HG02943 (cell line): ENCODE data around the gene ZNF423.

Experiments
- ATAC-seq: cut with Tn5 transposase; IDR thresholded peaks from one replicate; pipeline ENCODE4 v1.9.1; 2021; ENCODE audit warnings: mild to moderate bottlenecking, low read depth, moderate library complexity; ENCODE audit not compliant: unreplicated experiment

Gene ZNF423

DNA sequence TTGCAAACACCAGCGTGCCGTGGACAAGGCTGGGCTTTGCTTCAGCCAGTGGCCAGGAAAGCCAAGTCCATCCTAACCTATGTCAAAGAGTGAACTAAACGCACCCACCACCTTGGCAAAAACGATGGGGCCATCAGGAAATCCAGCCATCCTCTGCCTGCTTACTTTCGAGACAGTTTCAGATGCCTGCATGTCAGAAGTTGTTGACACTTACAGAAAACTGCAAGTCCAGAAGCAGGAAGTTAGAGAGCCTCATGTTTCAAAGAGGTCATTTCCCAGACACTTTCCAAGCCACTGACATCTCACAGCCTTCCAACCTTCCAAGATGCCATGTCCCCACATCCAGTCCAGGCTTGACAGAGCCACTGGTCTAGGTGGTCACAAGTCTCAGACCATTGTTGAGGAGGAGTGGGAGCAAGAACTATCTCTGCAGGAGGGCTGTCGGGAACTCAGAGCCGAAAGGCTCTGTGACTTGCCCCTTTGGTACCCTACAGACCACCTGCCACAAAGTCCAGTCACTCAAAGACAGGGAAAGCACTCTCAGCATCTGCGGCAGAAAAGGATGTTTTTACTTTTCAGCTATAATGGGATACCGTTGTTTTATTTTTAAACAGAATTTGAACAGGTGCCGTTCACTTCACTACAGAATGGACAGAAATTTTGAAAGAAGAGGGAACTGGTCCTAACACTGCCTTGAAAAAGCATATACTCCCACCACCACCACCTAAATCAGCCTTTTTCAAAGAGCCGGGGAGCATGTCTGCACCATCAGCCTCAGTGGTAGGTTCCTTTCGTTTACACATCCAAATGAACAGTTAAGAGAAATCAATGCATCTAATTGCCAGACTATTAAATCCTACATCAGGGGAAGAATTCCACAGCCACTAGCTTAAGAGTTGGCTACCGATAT, 5.1 kb downstream of the ZNF423 start:
- no peak for ATAC-seq

- no peak for ATAC-seq
Measured at GRCh38 chr16:49849754-49850108, 6.2 kb downstream of the ZNF423 start.

DNA sequence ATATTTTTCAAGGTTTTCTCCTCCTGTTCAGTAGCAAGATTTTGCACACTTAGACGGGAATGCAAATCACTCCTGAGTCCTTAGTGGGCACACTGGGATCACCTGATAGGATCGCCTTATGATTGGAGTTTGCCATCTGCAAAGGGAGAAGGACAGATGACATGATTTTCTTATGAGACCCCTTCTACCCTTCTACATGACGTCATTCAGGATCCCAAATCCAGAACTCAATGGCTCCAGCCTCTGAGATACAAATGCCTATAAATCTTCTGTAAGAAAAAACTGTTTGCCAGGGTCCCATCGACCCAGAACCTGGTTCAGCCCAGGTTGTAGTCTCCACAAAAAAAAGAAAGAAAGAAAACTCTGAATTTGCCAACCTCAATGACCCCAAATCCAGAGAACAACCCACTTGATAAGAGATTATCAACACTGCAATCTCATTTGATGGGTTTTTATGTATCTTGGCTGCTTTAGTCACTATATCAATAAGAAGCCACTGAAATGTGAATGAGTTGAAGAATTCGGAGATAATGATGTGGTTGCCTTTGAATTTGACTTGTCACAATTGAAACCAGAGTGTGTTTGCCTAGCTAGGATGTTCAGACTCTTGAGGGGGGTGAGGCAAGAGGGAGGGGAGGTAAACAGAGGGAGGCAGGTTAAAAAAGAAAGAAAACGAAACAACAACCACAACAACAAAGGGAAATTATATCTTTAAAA, 6.7 kb downstream of the ZNF423 start:
- ATAC-seq, result no peak

DNA sequence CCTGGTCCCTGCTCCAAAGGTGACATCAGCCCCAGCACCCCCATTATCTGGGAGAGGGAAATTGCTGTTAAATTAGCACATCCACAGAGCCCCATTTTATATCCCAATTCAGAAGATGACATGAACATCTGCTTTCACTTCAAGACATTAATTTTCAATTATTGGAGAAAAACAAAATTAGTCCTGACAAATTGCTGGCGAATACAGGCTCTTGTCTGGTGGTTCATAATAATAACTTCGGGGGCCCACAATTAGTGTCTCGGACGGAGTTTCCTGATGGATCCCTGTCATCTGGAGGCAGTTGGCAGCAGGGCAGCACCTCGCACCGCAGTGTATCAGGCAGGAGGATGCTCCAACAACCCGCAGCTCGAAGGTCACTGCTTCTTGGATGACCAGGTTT, 7.4 kb downstream of the ZNF423 start:
- no peak for ATAC-seq

DNA sequence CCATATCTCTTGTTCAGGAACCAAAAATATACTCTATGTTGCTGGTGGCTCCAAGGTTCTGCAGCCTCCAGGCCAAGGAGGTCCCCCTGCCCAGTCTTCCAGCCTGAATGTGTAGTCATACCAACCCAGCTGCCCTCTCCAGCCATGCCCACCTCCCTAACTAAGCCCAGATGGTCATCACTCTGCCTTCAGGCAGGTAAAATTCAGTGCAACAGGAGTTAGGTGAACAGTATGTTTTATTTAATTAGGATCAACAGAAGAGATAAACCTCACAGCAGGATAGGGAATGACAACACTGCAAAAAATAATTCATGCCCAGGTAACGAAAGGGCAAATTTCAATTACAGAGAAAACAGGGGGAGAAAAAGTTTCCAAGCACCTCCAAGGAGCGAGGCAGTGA, 9.1 kb downstream of the ZNF423 start:
- ATAC-seq, result no peak

GRCh38 chr16:49844359-49844758, 11.6 kb downstream of the ZNF423 start:
- ATAC-seq, result no peak

GRCh38 chr16:49843758-49844157, 12.2 kb downstream of the ZNF423 start:
- ATAC-seq, result no peak

- no peak for ATAC-seq
Measured at GRCh38 chr16:49842972-49843371, 12.9 kb downstream of the ZNF423 start.

DNA sequence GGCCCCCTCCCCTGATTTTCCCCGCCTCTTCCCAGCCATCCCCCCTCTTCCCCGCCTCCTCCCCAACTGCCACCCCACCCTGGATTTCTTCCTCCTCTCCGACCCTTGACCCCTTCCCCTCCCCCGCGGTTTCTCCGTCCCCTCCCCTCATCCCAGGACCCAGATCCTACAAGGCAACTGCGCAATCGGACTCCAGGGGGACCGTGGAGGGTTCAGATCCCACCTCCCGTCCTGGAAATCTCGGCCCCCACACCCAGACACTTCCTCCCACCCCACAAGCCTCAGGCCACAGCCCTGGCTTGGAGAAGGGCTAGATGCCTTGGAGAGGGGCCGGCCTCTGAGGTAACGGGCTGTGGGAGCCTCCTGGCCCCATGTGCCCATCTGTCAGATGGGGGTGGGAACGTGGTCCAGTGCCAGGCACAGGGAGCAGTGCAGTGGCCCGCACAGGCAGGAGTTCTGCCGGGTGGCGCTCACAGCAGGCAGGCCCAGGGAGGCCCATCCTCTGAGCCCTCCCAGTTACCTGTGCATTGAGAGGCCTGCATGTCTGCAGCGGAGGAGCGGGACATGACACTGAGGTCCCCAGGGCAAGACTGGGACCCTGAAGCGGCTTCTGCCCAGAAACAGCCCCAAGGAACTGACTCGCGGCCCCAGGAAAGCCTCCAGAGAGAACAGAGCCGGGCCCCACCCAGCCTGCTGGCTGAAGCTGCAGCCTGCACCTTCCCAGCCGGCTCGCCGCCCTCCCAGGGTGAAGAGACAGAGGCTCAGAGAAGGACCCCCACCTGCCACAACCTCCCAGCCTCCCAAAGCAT, 16.7 kb downstream of the ZNF423 start:
- ATAC-seq, result no peak

DNA sequence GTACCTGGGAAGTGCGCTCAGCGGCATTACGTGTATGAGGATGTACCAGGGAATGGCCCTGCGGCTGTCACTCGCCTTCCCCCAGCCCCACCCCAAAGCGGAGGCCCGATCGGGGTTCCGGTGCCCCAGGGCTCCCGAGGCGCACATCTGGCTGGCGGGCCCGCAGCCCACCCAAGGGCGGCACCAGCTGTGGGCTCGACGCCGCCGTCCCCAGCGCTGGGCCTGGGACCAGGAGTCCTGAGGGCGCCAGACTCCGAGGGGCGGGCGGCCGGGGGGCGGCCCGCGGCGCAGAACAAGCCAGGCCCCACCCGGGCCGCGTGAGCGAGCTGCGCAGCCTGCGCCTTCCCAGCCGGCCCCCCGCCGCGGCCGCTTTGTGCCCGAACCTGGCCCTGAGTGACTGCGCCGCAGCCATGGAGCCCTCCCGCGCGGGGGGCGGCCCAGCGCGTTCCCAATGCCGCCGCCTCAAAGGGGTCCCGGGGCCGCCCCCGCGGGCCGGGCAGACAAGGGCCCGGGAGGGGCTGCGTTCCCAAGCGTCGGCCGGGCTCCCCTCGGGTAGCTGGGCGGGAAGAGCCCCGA, 17.4 kb downstream of the ZNF423 start:
- ATAC-seq, result no peak

DNA sequence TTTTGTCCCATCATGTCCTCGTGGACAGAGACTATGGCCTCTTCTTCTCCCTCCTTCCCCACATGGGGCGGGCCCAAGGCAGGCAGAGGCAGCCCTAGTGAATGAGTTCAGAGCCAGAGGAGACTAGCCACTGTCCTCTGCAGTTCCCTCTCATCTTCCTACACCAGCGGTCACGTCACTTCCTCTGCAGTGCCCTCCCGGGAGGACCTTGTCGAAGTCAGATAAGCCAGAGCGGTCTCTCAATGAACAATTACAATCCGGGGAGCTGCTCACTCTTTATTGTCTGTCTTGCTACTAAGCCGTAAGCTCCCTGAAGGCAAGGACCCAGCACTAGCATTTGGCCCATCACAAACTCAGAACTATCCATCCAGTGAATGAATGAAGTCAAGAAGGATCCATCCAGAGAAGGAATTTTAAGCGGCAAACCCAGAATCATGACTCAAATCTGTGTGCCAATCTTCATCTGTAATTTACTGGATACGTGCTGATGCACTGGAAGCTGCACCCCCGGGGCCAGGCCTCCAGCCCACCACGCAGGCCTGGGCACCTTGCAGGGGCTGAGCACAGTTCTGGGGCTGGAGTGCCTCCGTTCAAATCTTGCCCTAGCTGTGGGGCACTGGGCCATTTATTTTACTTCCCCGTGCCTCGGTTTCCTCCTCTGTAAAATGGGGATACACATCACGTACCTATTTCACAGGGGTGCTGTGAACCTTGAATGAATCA, 18.1 kb downstream of the ZNF423 start:
- ATAC-seq, result no peak

DNA sequence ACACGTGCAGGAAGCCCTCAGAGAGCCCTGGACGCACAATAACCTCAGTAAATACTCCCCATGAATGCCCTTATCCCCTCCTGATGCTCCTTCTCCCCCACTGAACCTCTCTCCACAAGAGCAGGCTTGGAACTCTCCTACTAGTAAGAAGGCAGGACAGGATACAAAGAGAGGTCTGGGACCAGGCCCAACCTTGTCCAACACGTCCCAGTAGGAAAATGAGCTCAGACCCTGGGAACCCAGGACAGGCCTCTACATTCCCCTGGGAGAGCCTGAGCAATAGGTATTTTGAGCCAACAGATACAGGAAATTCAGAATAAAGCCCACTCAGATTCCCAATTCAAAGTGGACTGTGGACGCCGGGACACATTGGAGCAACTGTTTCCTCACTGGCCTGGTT, 19.2 kb downstream of the ZNF423 start:
- ATAC-seq, result no peak

- ATAC-seq, result no peak
Measured at GRCh38 chr16:49836218-49836617, 19.7 kb downstream of the ZNF423 start.

DNA sequence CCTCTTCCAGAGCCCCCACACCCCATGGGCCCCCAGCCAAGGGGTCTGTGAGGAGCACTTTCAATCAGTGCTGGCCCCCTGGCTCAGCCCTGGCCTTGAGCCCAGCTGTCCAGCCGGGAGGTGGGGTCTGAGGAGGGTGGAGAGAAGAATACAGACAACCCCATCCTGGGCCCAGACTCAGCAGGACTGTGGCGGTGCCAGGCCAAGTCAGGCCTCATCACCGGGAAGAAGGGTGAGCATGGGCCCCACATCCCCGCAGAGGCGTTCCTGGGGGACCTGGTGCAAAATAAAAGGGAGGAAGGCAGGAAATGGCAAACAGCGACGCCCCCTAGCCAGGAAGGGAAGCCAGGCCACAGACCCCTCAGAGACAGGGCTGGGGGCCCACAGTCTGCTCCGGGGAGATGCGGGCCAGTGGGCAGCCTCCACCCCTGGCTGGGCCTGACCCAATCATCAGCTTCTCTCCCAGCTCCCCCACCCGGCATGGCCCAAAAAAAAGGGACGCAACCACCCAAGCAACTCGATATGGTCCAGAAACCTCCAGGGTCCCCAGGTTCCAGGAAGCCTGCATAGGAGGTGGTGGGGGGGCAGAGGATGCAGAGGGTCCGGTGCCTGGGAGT, 20.6 kb downstream of the ZNF423 start:
- ATAC-seq, result no peak

DNA sequence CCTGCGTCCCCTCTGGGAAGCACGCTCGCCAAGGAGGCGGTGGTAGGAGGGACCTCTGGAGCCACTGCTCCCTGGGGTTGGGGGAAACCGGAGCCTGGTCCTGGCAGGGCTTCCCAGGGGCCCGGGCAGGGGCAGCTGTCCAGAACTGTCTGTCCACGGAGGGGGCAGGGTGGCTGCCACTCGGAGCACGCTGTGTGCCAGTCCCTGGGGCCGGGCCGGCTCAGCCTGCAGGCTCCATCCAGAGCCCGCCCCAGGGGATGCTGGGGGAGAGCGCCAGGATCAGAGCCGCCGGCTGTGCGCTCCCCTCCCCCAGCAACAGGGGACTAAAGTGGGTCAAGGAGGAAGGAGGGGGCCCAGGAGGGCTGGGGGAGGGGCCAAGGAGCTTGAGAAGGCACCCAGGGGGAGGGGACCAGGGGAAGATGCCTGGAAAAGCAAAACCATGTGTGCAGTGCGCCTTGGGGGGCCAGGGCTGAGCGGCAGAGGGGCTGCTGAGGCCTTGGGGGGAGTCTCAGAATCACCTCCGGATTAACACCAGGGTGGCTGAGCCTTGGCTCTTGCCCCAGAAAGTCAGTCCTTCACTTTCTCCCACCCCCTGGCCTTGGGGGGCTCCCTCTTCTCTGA, 21.3 kb downstream of the ZNF423 start:
- ATAC-seq, result no peak

GRCh38 chr16:49833796-49834530, 21.9 kb downstream of the ZNF423 start:
- ATAC-seq, result no peak

GRCh38 chr16:49833085-49833484, 22.8 kb downstream of the ZNF423 start:
- ATAC-seq, result no peak

GRCh38 chr16:49832177-49832576, 23.7 kb downstream of the ZNF423 start:
- no peak for ATAC-seq

- no peak for ATAC-seq
Measured at GRCh38 chr16:49830873-49831272, 25.0 kb downstream of the ZNF423 start.
